HepG2 (cell line): ENCODE results near the gene NFYC. TPM values are rescaled to one million over a fixed set of nuclear protein-coding genes. Genes with fewer than 3 reads are reported as not detected.

Source experiments
- ATF7 ChIP-seq, 2 experiments: fragments of 450-650 bp in 1 of 2; sonication (generic) in 1 of 2; formaldehyde crosslinking in 1 of 2; IDR thresholded peaks; 2 replicates each; pipeline versions ENCODE4 v1.4.0 to v1.6.1; 2016 to 2020; ENCODE audit warnings: antibody characterized with exemption in 1 of 2, mild to moderate bottlenecking in 1 of 2, missing genetic modification reagents in 1 of 2
- ATM ChIP-seq: fragments of 450-650 bp; IDR thresholded peaks from 2 replicates; pipeline ENCODE4 v1.7.1; 2017; ENCODE audit warnings: mild to moderate bottlenecking, borderline replicate concordance
- DNMT1 ChIP-seq: sonication (generic); formaldehyde crosslinking; IDR thresholded peaks from 2 replicates; pipeline ENCODE4 v1.5.1; 2020; ENCODE audit warnings: mild to moderate bottlenecking, missing genetic modification reagents
- EP300 ChIP-seq, 3 experiments: sonication (generic) in 1 of 3; formaldehyde crosslinking in 1 of 3; IDR thresholded peaks; 2 replicates each; pipeline versions ENCODE4 v1.5.1 to v1.6.1; 2011 to 2020; ENCODE audit warnings: low read depth in 2 of 3, low read length in 2 of 3, borderline replicate concordance in 1 of 3, improper control_type of control experiment in 1 of 3, mild to moderate bottlenecking in 1 of 3, missing genetic modification reagents in 1 of 3, moderate library complexity in 1 of 3
- ETV5 ChIP-seq: IDR thresholded peaks from 2 replicates; pipeline ENCODE4 v1.6.1; 2018; ENCODE audit warnings: missing biosample characterization, missing genetic modification reagents, inconsistent platforms, borderline replicate concordance
- FOXA1 ChIP-seq, 2 experiments: fragments of 450-650 bp in 1 of 2; sonication (generic) in 1 of 2; formaldehyde crosslinking in 1 of 2; IDR thresholded peaks; 2 replicates each; pipeline versions ENCODE4 v1.4.0 to v1.6.1; 2016 to 2020; ENCODE audit warnings: missing genetic modification reagents in 1 of 2
- HNRNPUL1 ChIP-seq: fragments of 200-400 bp; formaldehyde crosslinking; IDR thresholded peaks from 2 replicates; pipeline ENCODE4 v1.6.1; 2017; ENCODE audit warnings: low read depth, mild to moderate bottlenecking, low read length, moderate library complexity
- MATR3 ChIP-seq: sonication (generic); formaldehyde crosslinking; IDR thresholded peaks from 2 replicates; pipeline ENCODE4 v1.4.0; 2020; ENCODE audit warnings: missing genetic modification reagents
- RARA ChIP-seq: IDR thresholded peaks from 2 replicates; pipeline ENCODE4 v1.6.1; 2016; ENCODE audit warnings: missing genetic modification reagents, missing compliant biosample characterization
- SCMH1 ChIP-seq: sonication (generic); formaldehyde crosslinking; IDR thresholded peaks from 2 replicates; pipeline ENCODE4 v1.9.0; 2021; ENCODE audit warnings: missing genetic modification reagents, mild to moderate bottlenecking, borderline replicate concordance
- SNAPC2 ChIP-seq: sonication (generic); formaldehyde crosslinking; IDR thresholded peaks from 2 replicates; pipeline ENCODE4 v1.8.1; 2022; ENCODE audit warnings: mild to moderate bottlenecking, missing genetic modification reagents
- SOX13 ChIP-seq, 3 experiments: fragments of 450-650 bp in 1 of 3; sonication (generic) in 1 of 3; formaldehyde crosslinking in 1 of 3; IDR thresholded peaks in 2 of 3; conservative IDR thresholded peaks in 1 of 3; 2 replicates each; pipeline versions ENCODE4 v1.5.0 to v1.6.1; 2016 to 2020; ENCODE audit warnings: antibody characterized with exemption in 1 of 3, mild to moderate bottlenecking in 1 of 3, missing compliant biosample characterization in 1 of 3, missing genetic modification reagents in 1 of 3, moderate library complexity in 1 of 3
- U2AF2 ChIP-seq: fragments of 200-400 bp; formaldehyde crosslinking; IDR thresholded peaks from 2 replicates; pipeline ENCODE4 v1.6.1; 2017; ENCODE audit warnings: low read depth, mild to moderate bottlenecking, low read length
- ZNF121 ChIP-seq: sonication (generic); formaldehyde crosslinking; IDR thresholded peaks from 2 replicates; pipeline ENCODE4 v1.5.0; 2020; ENCODE audit warnings: mild to moderate bottlenecking, missing genetic modification reagents
- ZNF607 ChIP-seq: sonication (generic); formaldehyde crosslinking; IDR thresholded peaks from 2 replicates; pipeline ENCODE4 v1.5.1; 2020; ENCODE audit warnings: missing genetic modification reagents, mild to moderate bottlenecking, borderline replicate concordance
- ZNF614 ChIP-seq: IDR thresholded peaks from 2 replicates; pipeline ENCODE4 v1.6.1; 2018; ENCODE audit warnings: missing biosample characterization, missing genetic modification reagents, inconsistent platforms, borderline replicate concordance
- ZNF790 ChIP-seq: sonication (generic); formaldehyde crosslinking; IDR thresholded peaks from 2 replicates; pipeline ENCODE4 v1.8.0; 2022; ENCODE audit warnings: missing genetic modification reagents, mild to moderate bottlenecking, borderline replicate concordance
- polyA plus RNA-seq, 8 experiments: library from polyadenylated mRNA; depleted of rRNA in 3 of 8; stranded (reverse) in 7 of 8; unstranded in 1 of 8; fragments of >200 nt; fragmentation: Illumina TruSeq in 4 of 8; extraction: Trizol in 4 of 8; gene quantifications; 2 replicates each; pipeline versions ENCODE4 v1.2.1 to v1.2.3, GENCODE V29; 2011 to 2016; ENCODE audit warnings: low read depth in 4 of 8, missing spikeins in 1 of 8, mixed read lengths in 1 of 8; ENCODE audit not compliant: insufficient read depth in 1 of 8
- total RNA-seq, 5 experiments: library from RNA; depleted of rRNA; stranded (reverse); fragments of >200 nt; fragmentation: Illumina TruSeq; extraction: Trizol; gene quantifications; 2 replicates each; pipeline ENCODE4 v1.2.3, GENCODE V29; 2016; ENCODE audit warnings: low read depth in 1 of 5
- TF ChIP-seq, protein P1 (sequence below): sonication (generic); formaldehyde crosslinking; IDR thresholded peaks from 2 replicates; pipeline ENCODE4 v1.4.0; 2020; ENCODE audit warnings: mild to moderate bottlenecking, missing genetic modification reagents, borderline replicate concordance
- TF ChIP-seq, protein P2 (sequence below): sonication (generic); formaldehyde crosslinking; IDR thresholded peaks from 2 replicates; pipeline ENCODE4 v1.4.0; 2020; ENCODE audit warnings: missing genetic modification reagents, borderline replicate concordance
- TF ChIP-seq, protein P3 (sequence below): sonication (generic); formaldehyde crosslinking; IDR thresholded peaks from 2 replicates; pipeline ENCODE4 v1.8.1; 2023; ENCODE audit warnings: mild to moderate bottlenecking, moderate library complexity, missing genetic modification reagents

Gene NFYC
- total and polyA plus RNA-seq, 2 of the 13 experiments (the other 11 are each of a cell fraction or from before 2014, with no cell fraction given) = 33.9 to 73.7 TPM

DNA sequence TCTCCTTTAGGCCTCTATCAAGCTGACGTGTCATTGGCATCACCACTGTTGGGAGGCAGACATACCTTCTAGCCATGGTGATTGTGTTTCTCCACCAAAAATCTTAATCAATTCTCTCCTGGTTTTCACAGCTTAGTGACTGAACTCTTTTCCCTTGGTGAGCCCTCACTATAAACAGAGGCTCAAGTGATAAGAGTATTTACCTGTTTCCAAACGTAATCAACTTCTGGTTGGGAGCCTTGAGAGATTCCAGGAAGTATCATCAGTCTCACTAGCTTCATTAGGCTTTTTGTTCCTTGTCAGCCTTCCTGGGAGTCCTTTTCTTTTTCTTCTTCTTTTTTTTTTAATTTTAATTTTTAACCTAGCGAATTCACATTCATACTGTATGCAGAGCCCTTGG lies 58.3 kb downstream of the NFYC start (continued):
- TF ChIP-seq, protein P1, sequence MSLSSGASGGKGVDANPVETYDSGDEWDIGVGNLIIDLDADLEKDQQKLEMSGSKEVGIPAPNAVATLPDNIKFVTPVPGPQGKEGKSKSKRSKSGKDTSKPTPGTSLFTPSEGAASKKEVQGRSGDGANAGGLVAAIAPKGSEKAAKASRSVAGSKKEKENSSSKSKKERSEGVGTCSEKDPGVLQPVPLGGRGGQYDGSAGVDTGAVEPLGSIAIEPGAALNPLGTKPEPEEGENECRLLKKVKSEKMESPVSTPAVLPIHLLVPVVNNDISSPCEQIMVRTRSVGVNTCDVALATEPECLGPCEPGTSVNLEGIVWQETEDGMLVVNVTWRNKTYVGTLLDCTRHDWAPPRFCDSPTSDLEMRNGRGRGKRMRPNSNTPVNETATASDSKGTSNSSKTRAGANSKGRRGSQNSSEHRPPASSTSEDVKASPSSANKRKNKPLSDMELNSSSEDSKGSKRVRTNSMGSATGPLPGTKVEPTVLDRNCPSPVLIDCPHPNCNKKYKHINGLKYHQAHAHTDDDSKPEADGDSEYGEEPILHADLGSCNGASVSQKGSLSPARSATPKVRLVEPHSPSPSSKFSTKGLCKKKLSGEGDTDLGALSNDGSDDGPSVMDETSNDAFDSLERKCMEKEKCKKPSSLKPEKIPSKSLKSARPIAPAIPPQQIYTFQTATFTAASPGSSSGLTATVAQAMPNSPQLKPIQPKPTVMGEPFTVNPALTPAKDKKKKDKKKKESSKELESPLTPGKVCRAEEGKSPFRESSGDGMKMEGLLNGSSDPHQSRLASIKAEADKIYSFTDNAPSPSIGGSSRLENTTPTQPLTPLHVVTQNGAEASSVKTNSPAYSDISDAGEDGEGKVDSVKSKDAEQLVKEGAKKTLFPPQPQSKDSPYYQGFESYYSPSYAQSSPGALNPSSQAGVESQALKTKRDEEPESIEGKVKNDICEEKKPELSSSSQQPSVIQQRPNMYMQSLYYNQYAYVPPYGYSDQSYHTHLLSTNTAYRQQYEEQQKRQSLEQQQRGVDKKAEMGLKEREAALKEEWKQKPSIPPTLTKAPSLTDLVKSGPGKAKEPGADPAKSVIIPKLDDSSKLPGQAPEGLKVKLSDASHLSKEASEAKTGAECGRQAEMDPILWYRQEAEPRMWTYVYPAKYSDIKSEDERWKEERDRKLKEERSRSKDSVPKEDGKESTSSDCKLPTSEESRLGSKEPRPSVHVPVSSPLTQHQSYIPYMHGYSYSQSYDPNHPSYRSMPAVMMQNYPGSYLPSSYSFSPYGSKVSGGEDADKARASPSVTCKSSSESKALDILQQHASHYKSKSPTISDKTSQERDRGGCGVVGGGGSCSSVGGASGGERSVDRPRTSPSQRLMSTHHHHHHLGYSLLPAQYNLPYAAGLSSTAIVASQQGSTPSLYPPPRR (CRISPR knock-in tag) = no peak
- TF ChIP-seq EP300 (IDR thresholded peaks at IDR 0.05; ENCODE audit: low read depth in 2 of 2, low read length in 2 of 2) = peak in 1 of 2 experiments; percentile 23; a peak in 1 of 4 replicates
- TF ChIP-seq EP300 (CRISPR knock-in tag; IDR thresholded peaks at IDR 0.05; ENCODE audit: borderline replicate concordance) = no peak
- TF ChIP-seq HNRNPUL1 = no peak
- TF ChIP-seq SNAPC2 (CRISPR knock-in tag) = no peak
- TF ChIP-seq ETV5 (CRISPR knock-in tag) = no peak
- TF ChIP-seq ZNF790 (CRISPR knock-in tag) = no peak
- no peak for TF ChIP-seq FOXA1 (IDR thresholded peaks at IDR 0.05)
- TF ChIP-seq FOXA1 (CRISPR knock-in tag; IDR thresholded peaks at IDR 0.05) = peak; percentile 43; the same call in 1 of the 2 replicates
- TF ChIP-seq, protein P2, sequence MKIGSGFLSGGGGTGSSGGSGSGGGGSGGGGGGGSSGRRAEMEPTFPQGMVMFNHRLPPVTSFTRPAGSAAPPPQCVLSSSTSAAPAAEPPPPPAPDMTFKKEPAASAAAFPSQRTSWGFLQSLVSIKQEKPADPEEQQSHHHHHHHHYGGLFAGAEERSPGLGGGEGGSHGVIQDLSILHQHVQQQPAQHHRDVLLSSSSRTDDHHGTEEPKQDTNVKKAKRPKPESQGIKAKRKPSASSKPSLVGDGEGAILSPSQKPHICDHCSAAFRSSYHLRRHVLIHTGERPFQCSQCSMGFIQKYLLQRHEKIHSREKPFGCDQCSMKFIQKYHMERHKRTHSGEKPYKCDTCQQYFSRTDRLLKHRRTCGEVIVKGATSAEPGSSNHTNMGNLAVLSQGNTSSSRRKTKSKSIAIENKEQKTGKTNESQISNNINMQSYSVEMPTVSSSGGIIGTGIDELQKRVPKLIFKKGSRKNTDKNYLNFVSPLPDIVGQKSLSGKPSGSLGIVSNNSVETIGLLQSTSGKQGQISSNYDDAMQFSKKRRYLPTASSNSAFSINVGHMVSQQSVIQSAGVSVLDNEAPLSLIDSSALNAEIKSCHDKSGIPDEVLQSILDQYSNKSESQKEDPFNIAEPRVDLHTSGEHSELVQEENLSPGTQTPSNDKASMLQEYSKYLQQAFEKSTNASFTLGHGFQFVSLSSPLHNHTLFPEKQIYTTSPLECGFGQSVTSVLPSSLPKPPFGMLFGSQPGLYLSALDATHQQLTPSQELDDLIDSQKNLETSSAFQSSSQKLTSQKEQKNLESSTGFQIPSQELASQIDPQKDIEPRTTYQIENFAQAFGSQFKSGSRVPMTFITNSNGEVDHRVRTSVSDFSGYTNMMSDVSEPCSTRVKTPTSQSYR (CRISPR knock-in tag) = no peak
- no peak for TF ChIP-seq DNMT1 (CRISPR knock-in tag)
- no peak for TF ChIP-seq MATR3 (CRISPR knock-in tag)
- TF ChIP-seq, protein P3, sequence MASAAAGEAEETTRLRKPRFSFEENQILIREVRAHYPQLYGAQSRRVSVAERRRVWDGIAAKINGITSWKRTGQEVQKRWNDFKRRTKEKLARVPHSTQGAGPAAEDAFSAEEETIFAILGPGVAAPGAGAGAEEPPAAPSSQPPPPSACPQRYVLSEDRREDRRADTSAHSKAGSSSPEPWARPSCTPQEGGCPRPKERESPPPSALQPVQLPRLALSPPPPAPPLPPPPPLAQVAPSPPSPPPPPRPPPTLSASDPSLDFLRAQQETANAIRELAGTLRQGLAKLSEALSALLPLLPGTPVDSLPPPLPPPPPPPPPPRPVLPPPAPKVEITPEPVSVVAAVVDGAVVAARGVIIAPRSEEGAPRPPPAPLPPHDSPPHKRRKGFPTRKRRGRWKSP = peak; percentile 16; the same call in 1 of the 2 replicates
- 0 out of 2 replicates have a peak, but pooled peaks have one; percentile 7 for TF ChIP-seq RARA (CRISPR knock-in tag)
- no peak for TF ChIP-seq ATM
- no peak for TF ChIP-seq ZNF121 (CRISPR knock-in tag)
- TF ChIP-seq SOX13 (IDR thresholded peaks at IDR 0.05) = no peak
- peak in 1 of 2 experiments; percentile 22; a peak in 1 of 4 replicates for TF ChIP-seq SOX13 (CRISPR knock-in tag; conservative IDR thresholded peaks at IDR 0.05 in 1 of 2, IDR thresholded peaks at IDR 0.05 in 1 of 2)
- TF ChIP-seq ZNF607 = no peak
- no peak for TF ChIP-seq U2AF2
- TF ChIP-seq ATF7 (IDR thresholded peaks at IDR 0.05) = no peak
- TF ChIP-seq ATF7 (CRISPR knock-in tag; IDR thresholded peaks at IDR 0.05) = no peak
- TF ChIP-seq ZNF614 (CRISPR knock-in tag) = no peak
- TF ChIP-seq SCMH1 = no peak
